Measurements from ENCODE around the gene ANTXR2.

ANTXR2 gene

DNA sequence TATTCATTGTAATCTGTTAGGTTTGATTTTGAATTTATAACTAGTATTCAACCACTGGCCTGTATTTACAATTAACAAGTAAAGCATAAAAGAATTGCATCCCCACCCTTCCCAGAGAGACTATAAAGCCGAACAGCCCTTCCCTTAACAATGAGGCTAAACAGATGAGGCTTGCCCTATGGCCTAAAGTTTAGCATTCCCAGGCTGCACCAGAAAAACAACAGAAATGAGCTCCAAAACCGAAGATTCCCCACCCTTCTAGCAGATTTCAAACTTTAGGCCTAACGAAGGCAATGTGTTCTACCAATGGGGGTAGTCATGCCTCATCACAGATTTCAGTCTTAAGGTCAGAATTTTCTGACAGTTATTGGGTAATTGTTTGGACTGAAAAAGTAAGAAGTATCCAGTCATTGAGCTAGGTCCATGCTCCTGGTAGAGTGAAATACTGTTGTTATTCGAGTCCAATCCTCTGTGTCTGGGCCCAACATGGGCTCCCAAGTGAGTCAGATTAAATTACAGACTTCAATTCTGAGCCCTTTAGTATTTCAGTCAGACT is 197.6 kb downstream of the ANTXR2 start:
- DNase-seq (ENCODE audit: low read depth), result no peak
- H3K4me3 ChIP-seq (ENCODE audit: low read length), result no peak overlapping the region
- no peak for TF ChIP-seq CTCF (conservative IDR thresholded peaks at IDR 0.05; ENCODE audit: low read length)

DNA sequence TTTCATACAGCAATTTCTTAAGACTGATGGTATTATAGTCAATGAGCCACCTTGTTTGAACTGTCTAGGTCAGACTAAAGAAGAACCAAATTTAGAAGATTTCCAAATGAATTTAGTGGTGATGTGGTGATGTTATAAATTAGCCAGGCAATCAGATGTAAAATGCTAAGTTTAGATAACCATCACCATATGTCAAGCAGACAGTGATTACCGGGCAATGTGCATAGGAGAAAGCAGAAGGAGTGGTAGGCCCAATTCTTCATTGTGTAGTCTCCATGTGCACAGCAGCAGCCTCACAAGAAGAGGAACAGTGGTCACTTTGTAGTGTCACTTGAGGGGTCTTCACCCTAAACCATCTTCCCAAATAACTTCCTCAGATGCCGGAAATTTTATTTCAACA is 198.8 kb downstream of the ANTXR2 start:
- no peak for TF ChIP-seq CTCF (conservative IDR thresholded peaks at IDR 0.05; ENCODE audit: low read length)
- DNase-seq (ENCODE audit: low read depth), result no peak
- no peak overlapping the region for H3K4me3 ChIP-seq (ENCODE audit: low read length)

- no peak for TF ChIP-seq CTCF (conservative IDR thresholded peaks at IDR 0.05; ENCODE audit: low read length)
- H3K4me3 ChIP-seq (ENCODE audit: low read length), result no peak overlapping the region
- no peak for DNase-seq (ENCODE audit: low read depth)
These were observed 200.3 kb downstream of the ANTXR2 start for GRCh38 chr4:79872738-79873137.

DNA sequence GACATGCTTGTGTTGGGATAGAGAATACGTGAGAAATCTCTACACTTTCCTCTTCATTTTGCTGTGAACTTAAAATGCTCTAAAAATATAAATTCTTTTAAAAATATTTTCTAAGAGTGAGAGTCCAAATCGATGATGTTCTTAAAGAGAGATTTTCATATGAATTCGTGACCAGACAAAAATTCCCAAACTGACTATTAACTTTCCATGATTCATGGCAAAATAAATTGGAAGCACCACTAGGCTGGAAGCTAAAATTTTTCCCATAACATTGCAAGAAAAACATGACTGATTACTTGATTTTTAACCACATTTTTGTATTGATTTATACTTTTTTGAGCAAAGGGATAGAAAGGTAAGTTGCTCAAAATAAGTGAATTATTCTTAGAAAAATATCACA is 201.1 kb downstream of the ANTXR2 start:
- TF ChIP-seq CTCF (conservative IDR thresholded peaks at IDR 0.05; ENCODE audit: low read length), result no peak
- DNase-seq (ENCODE audit: low read depth), result no peak
- no peak overlapping the region for H3K4me3 ChIP-seq (ENCODE audit: low read length)

DNA sequence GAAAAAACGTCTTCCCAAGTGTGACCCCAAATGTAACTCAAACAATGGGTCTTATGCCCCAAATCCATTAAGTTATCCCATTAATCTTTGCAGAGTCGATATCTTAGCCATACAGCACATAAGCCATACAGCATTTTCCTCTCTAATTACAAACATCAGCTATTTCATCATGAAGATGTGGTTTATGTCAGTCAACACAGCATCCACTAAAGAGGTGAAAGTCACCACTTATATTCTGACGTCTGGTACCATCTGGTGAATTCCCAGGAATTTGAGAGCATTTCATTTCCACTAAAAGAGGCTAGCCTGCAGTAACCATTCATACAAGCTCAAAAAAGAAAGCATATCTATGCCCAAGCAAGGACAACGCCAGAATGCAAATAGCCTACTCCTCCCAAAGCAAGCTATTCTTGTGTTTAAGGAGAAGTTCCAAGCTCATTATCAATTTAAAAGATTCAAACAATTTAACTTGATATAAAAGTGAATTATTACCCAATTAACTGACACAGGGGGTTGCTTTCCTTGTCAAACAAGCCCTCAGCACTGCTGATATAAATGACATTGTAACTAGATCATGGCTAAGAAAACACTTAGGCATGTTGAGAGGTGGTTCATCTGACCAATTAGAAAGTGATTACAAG is 203.3 kb downstream of the ANTXR2 start:
- TF ChIP-seq CTCF (conservative IDR thresholded peaks at IDR 0.05; ENCODE audit: low read length), result no peak
- DNase-seq (ENCODE audit: low read depth), result no peak
- no peak overlapping the region for H3K4me3 ChIP-seq (ENCODE audit: low read length)

- TF ChIP-seq CTCF (conservative IDR thresholded peaks at IDR 0.05; ENCODE audit: low read length), result no peak
- H3K4me3 ChIP-seq (ENCODE audit: low read length), result no peak overlapping the region
- peak; percentile 53 for DNase-seq (ENCODE audit: low read depth)
These were observed 207.8 kb downstream of the ANTXR2 start for GRCh38 chr4:79865201-79865597.

- no peak for DNase-seq (ENCODE audit: low read depth)
- no peak for TF ChIP-seq CTCF (conservative IDR thresholded peaks at IDR 0.05; ENCODE audit: low read length)
- no peak overlapping the region for H3K4me3 ChIP-seq (ENCODE audit: low read length)
These were observed 208.4 kb downstream of the ANTXR2 start for GRCh38 chr4:79864500-79865200.
